Stimulated activated CD8-positive, alpha-beta memory T cell treated with anti-CD3 and anti-CD28 coated beads, Interleukin-12 subunit alpha, Interleukin-12 subunit beta, amount 100 ng/mL, for 24 hours (primary cell): ENCODE results near the gene MUC20.
"Not testable (repeated sequence)": the region's sequence is repeated elsewhere in the genome, so short reads cannot be mapped to it uniquely, and the experiment has no call there.

ENCODE experiments used
- DNase-seq: peaks from one replicate; pipeline ENCODE4 v3.0.0-alpha.2; 2020; ENCODE audit errors: extremely low read depth

The MUC20 gene

GRCh38 chr3:195711091-195711812, 9.5 kb upstream of the MUC20 start:
- DNase-seq = not testable (repeated sequence)

DNA sequence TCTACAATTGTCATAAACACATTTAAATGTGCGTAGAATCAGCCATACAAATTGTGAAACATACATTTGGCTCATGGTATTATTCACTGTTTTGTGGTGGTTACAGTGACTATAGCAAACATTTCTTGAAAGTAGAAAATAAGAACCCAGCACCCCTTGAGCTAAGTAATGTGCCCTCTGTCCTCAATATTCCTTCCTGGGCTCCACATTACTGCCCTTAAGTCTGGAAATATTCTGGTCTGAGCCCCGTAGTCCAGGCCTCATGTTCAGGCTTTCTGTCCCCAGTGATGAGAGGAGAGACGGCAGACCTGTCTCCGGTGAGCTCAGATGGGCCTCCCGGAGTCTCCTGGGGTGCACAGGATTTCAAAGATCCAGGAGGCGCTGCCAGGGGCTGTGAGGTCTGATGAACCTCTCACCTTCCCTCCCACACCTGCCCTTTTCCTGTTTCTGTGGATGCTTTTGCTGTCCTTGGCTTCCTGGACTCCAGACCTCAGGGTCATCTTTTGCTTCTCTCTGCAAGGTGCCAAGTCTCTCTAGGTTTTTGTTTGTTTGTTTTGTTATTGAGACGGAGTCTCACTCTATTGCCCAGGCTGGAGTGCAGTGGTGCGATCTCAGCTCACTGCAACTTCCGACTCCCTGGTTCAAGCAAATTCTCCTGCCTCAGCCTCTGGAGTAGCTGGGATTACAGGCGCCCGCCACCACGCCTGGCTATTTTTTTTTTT, 8.8 kb upstream of the MUC20 start:
- no peak for DNase-seq

- DNase-seq = not testable (repeated sequence)
Measured at GRCh38 chr3:195712535-195712910, 8.3 kb upstream of the MUC20 start.

- not testable (repeated sequence) for DNase-seq
Measured at GRCh38 chr3:195713150-195713549, 7.6 kb upstream of the MUC20 start.

DNA sequence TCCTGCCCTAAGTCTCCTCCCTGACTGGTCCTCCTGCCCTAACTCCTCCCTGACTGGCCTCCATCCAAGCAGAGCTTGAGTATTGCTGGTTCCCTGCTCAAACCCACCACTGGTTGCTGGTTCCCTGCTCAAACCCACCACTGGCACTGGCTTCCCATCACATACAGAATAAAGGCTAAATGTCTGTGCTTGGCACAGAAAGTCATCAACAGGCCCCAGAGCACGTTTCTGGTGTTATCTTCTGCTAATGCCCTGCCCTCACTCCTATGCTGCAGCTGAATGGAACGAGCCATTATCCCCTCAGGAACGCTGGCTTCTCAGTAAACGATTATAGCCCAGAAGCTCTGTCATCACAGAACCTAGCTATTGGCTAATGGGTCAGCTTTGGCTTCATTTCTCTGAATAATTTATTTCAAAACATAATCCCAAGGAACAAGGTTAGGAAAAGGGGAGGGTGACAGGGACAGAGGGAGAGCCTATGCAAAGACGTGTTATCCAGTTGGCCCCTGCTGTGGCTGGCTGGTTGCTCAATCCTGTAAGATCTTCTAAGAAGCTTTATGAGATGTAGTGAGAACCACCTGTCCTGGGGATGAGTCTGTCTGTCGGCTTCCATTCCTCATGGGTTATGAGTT, 6.3 kb upstream of the MUC20 start:
- DNase-seq = no peak

DNA sequence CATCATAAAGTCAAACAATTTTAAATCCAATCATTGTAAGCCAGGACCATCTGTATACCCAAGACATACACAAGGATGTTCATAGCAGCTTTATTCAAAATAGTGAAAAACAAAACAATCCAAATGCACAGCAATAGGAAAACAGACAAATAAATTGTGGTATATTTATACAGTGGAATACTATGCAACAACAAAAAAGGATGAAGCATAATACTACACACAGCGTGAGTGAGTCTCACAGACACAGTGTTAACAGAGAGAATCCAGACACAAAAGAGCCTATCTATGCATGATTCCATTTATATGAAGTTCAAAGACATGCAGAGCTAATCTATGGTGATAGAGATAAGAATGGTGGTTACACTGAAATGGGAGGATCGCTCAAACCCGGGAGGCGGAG, 5.6 kb upstream of the MUC20 start:
- no peak for DNase-seq

DNA sequence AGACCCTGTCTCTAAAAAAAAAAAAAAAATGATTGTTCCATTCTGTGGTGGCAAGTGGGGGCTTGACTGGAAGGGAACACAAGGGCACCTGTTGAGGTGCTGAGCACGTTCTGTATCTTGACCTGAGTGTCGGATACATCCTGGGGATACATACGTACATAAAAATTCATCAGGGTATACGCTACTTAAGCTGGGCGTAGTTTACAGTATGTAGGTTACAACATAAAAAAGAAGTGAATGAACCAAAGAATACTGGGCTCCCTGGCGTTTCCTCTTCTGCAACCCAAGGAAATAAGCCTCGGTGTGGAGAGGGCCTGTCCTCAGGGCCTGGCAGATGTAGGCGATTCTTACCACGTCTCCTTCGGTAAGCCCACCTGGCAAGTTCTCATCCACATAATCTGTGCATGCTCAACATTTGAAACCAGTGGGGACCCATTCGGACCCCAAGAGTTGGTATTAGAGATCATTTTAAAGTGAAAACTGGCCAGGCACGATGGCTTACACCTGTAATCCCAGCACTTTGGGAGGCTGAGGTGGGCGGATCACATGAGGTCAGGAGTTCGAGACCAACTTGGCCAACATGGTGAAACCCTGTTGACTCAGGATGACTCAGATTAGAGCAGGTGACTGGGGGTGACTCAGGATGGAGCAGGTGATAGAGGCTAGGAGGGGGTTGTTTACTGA, 5.1 kb upstream of the MUC20 start:
- no peak for DNase-seq

DNA sequence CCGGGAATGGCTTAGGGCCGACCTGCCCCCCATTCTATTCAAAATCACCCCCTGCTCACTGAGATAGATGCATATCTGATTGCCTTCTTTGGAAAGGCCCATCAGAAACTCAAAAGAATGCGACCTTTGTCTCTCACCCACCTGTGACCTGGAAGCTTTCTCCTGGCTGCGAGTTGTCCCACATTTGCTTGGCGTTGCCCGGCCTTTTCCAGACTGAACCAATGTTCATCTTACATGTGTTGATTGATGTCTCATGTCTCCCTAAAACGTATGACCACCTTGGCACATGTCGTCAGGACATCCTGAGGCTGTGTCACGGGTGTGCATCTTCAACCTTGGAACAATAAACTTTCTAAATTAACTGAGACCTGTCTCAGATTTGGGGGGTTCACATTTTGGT, 3.4 kb upstream of the MUC20 start:
- no peak for DNase-seq

DNA sequence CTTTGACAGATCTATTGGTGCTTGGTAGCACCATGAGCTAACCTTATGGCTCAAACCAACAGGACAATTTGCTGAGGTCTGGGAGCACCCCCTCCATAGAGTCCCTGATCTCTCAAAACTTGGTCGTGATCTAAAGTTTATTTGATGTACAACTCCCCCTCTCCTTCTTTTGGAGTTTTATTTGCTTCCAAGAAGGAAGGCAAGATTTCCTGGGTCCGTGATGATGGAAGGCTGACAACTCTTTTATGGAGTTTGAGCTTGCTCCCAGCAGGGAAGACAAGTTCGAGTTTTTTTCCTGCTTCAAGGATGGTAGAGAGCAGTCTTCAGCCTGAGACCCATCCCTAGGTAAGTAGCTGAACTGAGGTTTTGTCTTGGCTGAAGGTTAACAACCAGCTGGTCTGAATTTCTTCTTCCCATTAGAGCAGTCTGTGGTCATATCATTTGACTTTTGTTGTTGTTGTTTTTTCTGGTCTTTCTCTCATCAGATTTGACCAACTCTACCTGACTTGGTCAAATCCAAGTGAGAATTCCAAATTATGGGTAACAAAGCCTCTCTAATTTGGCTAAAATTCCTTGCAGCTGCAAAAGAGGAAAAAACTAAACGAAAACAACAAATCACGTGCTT, 2.8 kb upstream of the MUC20 start:
- DNase-seq = no peak

DNA sequence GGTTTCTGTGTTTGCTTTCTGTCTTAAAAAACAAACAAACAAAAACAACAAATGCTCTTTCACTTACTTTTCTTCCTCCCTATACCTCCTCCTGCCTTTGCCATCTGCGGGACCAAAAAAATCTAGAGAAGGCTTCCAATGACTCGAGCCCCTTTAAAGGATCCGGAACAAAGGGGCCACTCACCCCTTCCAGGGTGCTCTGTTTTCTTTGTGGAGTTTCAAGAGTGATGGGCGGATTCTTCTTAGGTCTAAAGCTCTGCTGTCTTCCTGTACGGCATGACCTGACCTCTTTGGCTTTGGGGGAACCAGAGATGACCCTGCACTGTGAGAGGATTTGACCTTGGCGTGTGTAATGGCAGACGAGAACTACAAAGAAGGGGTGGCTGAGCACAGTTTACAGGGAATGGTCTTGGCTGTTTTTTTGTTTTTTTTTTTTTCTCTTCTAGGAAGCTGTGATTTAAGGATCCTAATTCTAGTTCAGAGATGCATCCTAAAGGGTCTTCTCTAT, 2.2 kb upstream of the MUC20 start:
- DNase-seq = no peak

DNA sequence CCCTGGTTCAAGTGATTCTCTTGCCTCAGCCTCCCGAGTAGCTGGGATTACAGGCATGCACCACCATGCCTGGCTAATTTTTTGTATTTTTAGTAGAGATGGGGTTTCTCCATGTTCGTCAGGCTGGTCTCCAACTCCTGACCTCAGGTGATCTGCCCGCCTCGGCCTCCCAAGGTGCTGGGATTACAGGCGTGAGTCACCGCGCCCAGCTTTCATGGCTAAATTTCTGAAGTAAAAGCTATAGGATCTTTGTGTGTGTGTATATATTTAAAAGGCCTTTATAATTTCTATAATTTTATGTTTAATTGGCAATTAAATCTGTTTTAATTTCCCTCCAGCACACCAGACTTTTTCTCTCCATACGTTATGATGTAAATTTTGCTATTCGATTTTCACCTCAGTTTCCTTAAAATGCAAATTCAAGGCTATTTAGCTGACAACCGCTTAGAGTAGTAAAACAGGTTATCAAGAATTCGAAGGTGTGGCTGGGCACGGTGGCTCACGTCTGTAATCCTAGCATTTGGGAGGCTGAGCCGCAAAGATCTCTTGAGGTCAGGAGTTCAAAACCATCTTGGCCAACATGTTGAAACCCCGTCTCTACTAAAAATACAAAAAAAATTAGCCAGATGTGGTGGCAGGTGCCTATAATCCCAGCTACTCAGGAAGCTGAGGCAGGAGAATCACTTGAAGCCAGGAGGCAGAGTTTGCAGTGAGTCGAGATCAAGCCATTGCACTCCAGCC, 1.1 kb upstream of the MUC20 start:
- DNase-seq = not testable (repeated sequence)

- DNase-seq = not testable (repeated sequence)
Measured at GRCh38 chr3:195722139-195722995, 1.6 kb downstream of the MUC20 start.

DNA sequence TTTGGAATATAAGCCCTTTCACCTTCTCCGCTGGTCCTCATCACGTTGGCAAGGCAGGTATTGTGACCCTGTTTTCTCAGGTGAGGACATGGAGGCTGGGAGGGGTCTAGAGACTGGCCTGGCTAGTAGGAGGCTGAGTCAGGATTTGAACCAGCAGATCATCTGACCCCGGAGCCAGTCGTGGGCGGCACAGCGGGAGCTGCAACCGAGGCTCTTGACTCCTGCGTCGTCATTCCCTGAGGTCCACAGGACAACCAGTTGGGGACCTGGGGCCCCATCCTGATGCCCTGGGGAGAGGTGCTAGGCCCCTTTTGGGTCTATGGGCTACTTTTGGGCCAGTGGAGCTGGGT, 2.2 kb downstream of the MUC20 start:
- not testable (repeated sequence) for DNase-seq

- DNase-seq = not testable (repeated sequence)
Measured at GRCh38 chr3:195724363-195724762, 3.6 kb downstream of the MUC20 start.

DNA sequence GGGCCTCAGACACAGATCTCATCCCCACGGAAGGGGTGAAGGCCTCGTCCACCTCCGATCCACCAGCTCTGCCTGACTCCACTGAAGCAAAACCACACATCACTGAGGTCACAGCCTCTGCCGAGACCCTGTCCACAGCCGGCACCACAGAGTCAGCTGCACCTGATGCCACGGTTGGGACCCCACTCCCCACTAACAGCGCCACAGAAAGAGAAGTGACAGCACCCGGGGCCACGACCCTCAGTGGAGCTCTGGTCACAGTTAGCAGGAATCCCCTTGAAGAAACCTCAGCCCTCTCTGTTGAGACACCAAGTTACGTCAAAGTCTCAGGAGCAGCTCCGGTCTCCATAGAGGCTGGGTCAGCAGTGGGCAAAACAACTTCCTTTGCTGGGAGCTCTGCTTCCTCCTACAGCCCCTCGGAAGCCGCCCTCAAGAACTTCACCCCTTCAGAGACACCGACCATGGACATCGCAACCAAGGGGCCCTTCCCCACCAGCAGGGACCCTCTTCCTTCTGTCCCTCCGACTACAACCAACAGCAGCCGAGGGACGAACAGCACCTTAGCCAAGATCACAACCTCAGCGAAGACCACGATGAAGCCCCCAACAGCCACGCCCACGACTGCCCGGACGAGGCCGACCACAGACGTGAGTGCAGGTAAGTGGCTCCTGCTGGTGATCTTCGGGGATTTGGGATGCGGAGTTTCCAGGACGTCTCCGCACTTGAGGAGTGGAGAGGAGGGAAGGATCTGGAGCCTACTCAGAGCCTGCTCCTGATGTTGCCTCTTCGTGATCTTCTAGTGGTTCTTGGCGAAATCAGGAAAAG, 5.3 kb downstream of the MUC20 start:
- not testable (repeated sequence) for DNase-seq

GRCh38 chr3:195727606-195728195, 6.9 kb downstream of the MUC20 start:
- DNase-seq = no peak

DNA sequence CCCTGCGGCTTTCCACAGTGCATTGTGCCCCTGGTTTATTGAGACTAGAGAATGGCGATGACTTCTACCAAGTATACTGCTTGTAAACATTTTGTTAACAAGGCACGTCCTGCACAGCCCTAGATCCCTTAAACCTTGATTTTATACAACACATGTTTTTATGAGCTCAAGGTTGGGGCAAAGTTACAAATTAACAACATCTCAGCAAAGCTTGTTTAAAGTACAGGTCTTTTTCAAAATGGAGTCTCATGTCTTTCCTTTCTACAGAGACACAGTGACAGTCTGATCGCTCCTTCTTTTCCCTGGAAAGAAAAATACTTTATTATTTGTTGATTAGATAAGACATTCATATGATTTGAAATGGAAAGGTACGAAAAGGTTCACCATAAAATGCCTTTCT, 8.0 kb downstream of the MUC20 start:
- DNase-seq = not testable (repeated sequence)

DNA sequence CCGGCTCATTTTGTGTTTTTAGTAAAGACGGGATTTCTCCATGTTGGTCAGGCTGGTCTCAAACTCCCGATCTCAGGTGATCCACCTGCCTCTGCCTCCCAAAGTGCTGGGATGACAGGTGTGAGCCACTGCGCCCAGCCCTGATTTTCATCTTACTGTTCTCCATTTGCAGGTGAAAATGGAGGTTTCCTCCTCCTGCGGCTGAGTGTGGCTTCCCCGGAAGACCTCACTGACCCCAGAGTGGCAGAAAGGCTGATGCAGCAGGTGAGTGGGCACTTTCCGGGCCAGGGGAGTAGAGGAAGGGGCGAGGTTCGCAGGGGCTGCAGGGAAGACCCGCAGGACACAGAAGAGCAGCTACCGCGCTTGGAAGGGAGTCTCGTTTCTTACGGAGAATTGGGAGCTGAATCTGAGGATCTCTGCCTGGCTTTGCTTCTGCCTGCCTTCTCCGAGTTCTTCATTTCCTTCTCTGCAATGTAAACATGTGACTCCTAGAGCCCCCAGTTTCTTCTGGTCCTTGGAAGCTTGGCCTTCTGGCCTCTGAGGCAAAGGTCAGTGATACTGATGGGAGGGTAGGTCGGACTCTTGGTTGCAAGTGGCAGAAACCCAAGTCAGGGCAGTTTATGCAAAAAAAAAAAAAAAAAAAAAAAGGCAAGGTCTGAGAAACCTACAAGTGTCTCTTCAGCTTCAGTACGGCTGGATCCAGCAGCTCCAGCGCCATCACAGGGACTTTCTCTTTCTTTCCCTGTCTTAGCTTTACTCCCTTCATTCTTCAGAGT, 8.9 kb downstream of the MUC20 start:
- no peak for DNase-seq
